Mesendoderm (in vitro differentiated cells): ENCODE data around the gene COL5A2.

Source experiments
- DNase-seq: peaks from one replicate; pipeline ENCODE4 v3.0.0; 2013
- H2AK5ac ChIP-seq: 2 replicates; pipeline ENCODE4 v1.6.1; 2013; ENCODE audit warnings: low read length, inconsistent platforms
- H2BK120ac ChIP-seq: 2 replicates; pipeline ENCODE4 v1.6.1; 2013; ENCODE audit warnings: low read depth, mild to moderate bottlenecking, low read length, moderate library complexity, mixed read lengths
- H2BK15ac ChIP-seq: replicated peaks from 2 replicates; pipeline ENCODE4 v1.6.1; 2013; ENCODE audit warnings: low read depth, mild to moderate bottlenecking, moderate library complexity
- H2BK5ac ChIP-seq: 2 replicates; pipeline ENCODE4 v1.6.1; 2013; ENCODE audit warnings: low read length, inconsistent platforms
- H3K18ac ChIP-seq: 2 replicates; pipeline ENCODE4 v1.6.1; 2013; ENCODE audit warnings: mild to moderate bottlenecking, low read length, mixed read lengths
- H3K23ac ChIP-seq: one replicate; pipeline ENCODE4 v1.6.1; 2013; ENCODE audit warnings: low read length
- H3K27ac ChIP-seq: 2 replicates; pipeline ENCODE4 v1.5.1; 2013; ENCODE audit warnings: low read depth, mild to moderate bottlenecking, inconsistent platforms, low read length, moderate library complexity
- H3K27me3 ChIP-seq: 2 replicates; pipeline ENCODE4 v1.6.1; 2013; ENCODE audit warnings: low read length, control low read depth, mild to moderate bottlenecking, inconsistent platforms; ENCODE audit not compliant: insufficient read depth, poor library complexity
- H3K36me3 ChIP-seq: 2 replicates; pipeline ENCODE4 v1.6.1; 2013; ENCODE audit warnings: low read length, inconsistent platforms; ENCODE audit not compliant: control insufficient read depth, insufficient read depth
- H3K4ac ChIP-seq: one replicate; pipeline ENCODE4 v1.6.1; 2013; ENCODE audit warnings: low read depth, mild to moderate bottlenecking, low read length, moderate library complexity
- H3K4me1 ChIP-seq: 2 replicates; pipeline ENCODE4 v1.6.1; 2013; ENCODE audit warnings: low read depth, low read length, inconsistent platforms; ENCODE audit not compliant: control insufficient read depth
- H3K4me2 ChIP-seq: 2 replicates; pipeline ENCODE4 v1.6.1; 2013; ENCODE audit warnings: low read length
- H3K4me3 ChIP-seq: 2 replicates; pipeline ENCODE4 v1.5.1; 2013; ENCODE audit warnings: mild to moderate bottlenecking, low read length
- H3K56ac ChIP-seq: one replicate; pipeline ENCODE4 v1.6.1; 2013; ENCODE audit warnings: low read length
- H3K79me1 ChIP-seq: 2 replicates; pipeline ENCODE4 v1.6.1; 2013; ENCODE audit warnings: low read length, inconsistent platforms
- H3K79me2 ChIP-seq: 2 replicates; pipeline ENCODE4 v1.6.1; 2013; ENCODE audit warnings: mild to moderate bottlenecking, low read length; ENCODE audit not compliant: control insufficient read depth, insufficient read depth
- H3K9ac ChIP-seq: 2 replicates; pipeline ENCODE4 v1.6.1; 2013; ENCODE audit warnings: low read length, inconsistent platforms
- H4K5ac ChIP-seq: one replicate; pipeline ENCODE4 v1.6.1; 2013; ENCODE audit warnings: low read length
- H4K8ac ChIP-seq: one replicate; pipeline ENCODE4 v1.6.1; 2013; ENCODE audit warnings: low read depth, mild to moderate bottlenecking, control low read depth, low read length, moderate library complexity
- WGBS: extraction: QIAGEN DNeasy Blood & Tissue Kit; methylation state at CpG from one replicate; pipeline ENCODE4 v1.1.7; 2013; ENCODE audit warnings: low lambda C conversion rate, missing lambda C conversion rate; ENCODE audit not compliant: insufficient coverage; ENCODE audit errors: extremely low coverage; 5-methylcytosine and 5-hydroxymethylcytosine counted together

Gene COL5A2

GRCh38 chr2:189047171-189047888 is 132.2 kb downstream of the COL5A2 start:
- H3K9ac ChIP-seq = no peak overlapping the region
- H4K8ac ChIP-seq = no peak overlapping the region
- H3K27me3 ChIP-seq = no peaks in the 10 kb centered on the region
- no peak for DNase-seq
- no peak overlapping the region for H4K5ac ChIP-seq
- H2BK120ac ChIP-seq = no peak overlapping the region
- H3K79me1 ChIP-seq = no peaks in the 10 kb centered on the region
- H3K4me3 ChIP-seq = no peak overlapping the region
- peaks cover 11% of the 10 kb centered on the region for H3K36me3 ChIP-seq
- H2BK15ac ChIP-seq = no peak overlapping the region
- no peak overlapping the region for H3K18ac ChIP-seq
- no peak overlapping the region for H2BK5ac ChIP-seq
- no peak overlapping the region for H3K56ac ChIP-seq
- no peak overlapping the region for H3K27ac ChIP-seq
- no CpG with 5 or more reads among the region's 4 CpGs for WGBS
- H2AK5ac ChIP-seq = no peak overlapping the region
- H3K4me1 ChIP-seq = no peaks in the 10 kb centered on the region
- no peak overlapping the region for H3K4ac ChIP-seq
- H3K79me2 ChIP-seq = no peaks in the 10 kb centered on the region
- H3K4me2 ChIP-seq = no peak overlapping the region
- no peak overlapping the region for H3K23ac ChIP-seq

DNA sequence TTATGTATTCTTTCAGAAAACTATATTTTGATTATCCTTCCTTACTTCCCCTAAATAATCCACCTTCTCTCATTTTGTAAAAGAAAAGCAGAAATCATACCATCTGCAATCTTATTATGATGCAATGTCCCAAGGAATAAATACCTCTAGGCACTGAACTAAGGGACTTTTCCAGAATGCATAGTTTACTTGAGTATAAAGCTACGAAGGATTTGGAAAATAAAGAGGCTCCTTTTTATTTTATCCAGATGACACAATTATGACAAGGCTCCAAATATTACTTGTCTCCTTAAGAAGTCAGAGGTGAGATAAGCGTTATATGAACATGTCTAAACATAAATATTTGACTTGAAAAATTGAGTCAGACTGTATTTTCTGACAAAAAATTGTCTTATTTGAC is 133.2 kb downstream of the COL5A2 start:
- no peak overlapping the region for H3K9ac ChIP-seq
- H3K36me3 ChIP-seq = peaks cover 12% of the 10 kb centered on the region
- no CpG with 5 or more reads among the region's 2 CpGs for WGBS
- no peak overlapping the region for H3K27ac ChIP-seq
- no peaks in the 10 kb centered on the region for H3K79me2 ChIP-seq
- no peak overlapping the region for H3K23ac ChIP-seq
- no peak overlapping the region for H2BK15ac ChIP-seq
- H3K4me2 ChIP-seq = no peak overlapping the region
- no peak overlapping the region for H4K8ac ChIP-seq
- no peak overlapping the region for H2AK5ac ChIP-seq
- no peak overlapping the region for H2BK5ac ChIP-seq
- H3K4me3 ChIP-seq = no peak overlapping the region
- DNase-seq = no peak
- no peak overlapping the region for H3K18ac ChIP-seq
- no peaks in the 10 kb centered on the region for H3K4me1 ChIP-seq
- H3K56ac ChIP-seq = no peak overlapping the region
- H2BK120ac ChIP-seq = no peak overlapping the region
- H3K4ac ChIP-seq = no peak overlapping the region
- no peak overlapping the region for H4K5ac ChIP-seq
- H3K79me1 ChIP-seq = no peaks in the 10 kb centered on the region
- H3K27me3 ChIP-seq = no peaks in the 10 kb centered on the region

- Histone ChIP-seq H3K4me3 (no peak overlapping the region), H3K79me1 (no peaks in the 10 kb centered on the region), H3K4me1 (no peaks in the 10 kb centered on the region), H3K79me2 (no peaks in the 10 kb centered on the region), H3K56ac (no peak overlapping the region), H3K23ac (no peak overlapping the region), H3K9ac (no peak overlapping the region), H3K4ac (no peak overlapping the region), H3K27me3 (no peaks in the 10 kb centered on the region), H3K27ac (no peak overlapping the region), H3K4me2 (no peak overlapping the region), H2BK5ac (no peak overlapping the region), H2BK15ac (no peak overlapping the region), H3K36me3 (peaks cover 11% of the 10 kb centered on the region), H4K8ac (no peak overlapping the region), H2BK120ac (no peak overlapping the region), H4K5ac (no peak overlapping the region), H3K18ac (no peak overlapping the region), H2AK5ac (no peak overlapping the region)
- no CpG with 5 or more reads among the region's 3 CpGs for WGBS
- DNase-seq = no peak
Observed at GRCh38 chr2:189045836-189046235, 133.7 kb downstream of the COL5A2 start.

- no peak overlapping the region for H4K8ac ChIP-seq
- peaks cover 8% of the 10 kb centered on the region for H3K36me3 ChIP-seq
- H2AK5ac ChIP-seq = no peak overlapping the region
- no peaks in the 10 kb centered on the region for H3K4me1 ChIP-seq
- H2BK5ac ChIP-seq = no peak overlapping the region
- no peak for DNase-seq
- H2BK120ac ChIP-seq = no peak overlapping the region
- no peak overlapping the region for H3K4ac ChIP-seq
- no peak overlapping the region for H3K18ac ChIP-seq
- H3K56ac ChIP-seq = no peak overlapping the region
- H3K4me2 ChIP-seq = no peak overlapping the region
- H3K79me1 ChIP-seq = no peaks in the 10 kb centered on the region
- H3K27ac ChIP-seq = no peak overlapping the region
- no peak overlapping the region for H2BK15ac ChIP-seq
- no CpG with 5 or more reads among the region's 1 CpG for WGBS
- no peak overlapping the region for H3K4me3 ChIP-seq
- no peak overlapping the region for H3K23ac ChIP-seq
- H3K27me3 ChIP-seq = no peaks in the 10 kb centered on the region
- no peaks in the 10 kb centered on the region for H3K79me2 ChIP-seq
- no peak overlapping the region for H4K5ac ChIP-seq
- H3K9ac ChIP-seq = no peak overlapping the region
Observed at GRCh38 chr2:189037518-189037917, 142.0 kb downstream of the COL5A2 start.

DNA sequence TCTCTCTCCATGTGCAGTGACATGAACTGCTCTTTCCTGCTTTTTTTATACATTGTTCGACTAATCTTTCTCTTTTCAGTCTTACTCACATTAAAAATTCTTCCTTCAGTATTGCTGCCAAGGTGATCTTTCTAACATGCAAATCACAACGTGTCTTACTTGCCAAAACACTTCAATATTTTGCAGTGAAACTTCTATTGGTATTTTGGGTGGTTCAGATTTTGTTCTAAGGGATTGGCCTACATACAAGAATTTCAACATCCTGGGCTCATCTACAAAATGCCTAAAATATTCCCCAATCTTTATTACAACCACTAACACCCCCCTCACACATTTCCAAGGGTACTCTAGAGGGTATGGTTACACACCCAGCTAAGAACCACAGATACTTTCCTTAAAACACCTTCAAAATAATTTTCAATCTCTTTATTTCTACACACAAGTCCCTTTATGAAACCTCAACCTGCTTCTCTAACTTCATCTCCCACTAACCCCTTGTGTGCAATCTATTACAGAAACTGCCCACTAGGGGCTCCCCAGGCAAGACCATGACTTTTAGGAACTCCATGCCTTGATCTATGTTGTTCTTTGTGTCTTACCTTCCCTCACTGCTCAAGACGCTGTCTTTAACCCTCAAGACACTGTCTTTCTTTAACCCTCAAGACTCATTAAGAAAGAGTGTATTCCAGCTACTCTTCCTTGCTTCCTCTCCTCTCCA is 154.5 kb downstream of the COL5A2 start:
- no peaks in the 10 kb centered on the region for H3K4me1 ChIP-seq
- H2BK15ac ChIP-seq = no peak overlapping the region

More for the DNA sequence above, 154.5 kb downstream of the COL5A2 start:
- DNase-seq = peak; percentile 78
- Histone ChIP-seq H3K36me3 (no peaks in the 10 kb centered on the region), H3K18ac (no peak overlapping the region), H3K23ac (no peak overlapping the region), H3K4me3 (no peak overlapping the region), H3K79me2 (no peaks in the 10 kb centered on the region), H3K56ac (no peak overlapping the region), H2BK120ac (no peak overlapping the region), H4K8ac (no peak overlapping the region), H3K9ac (no peak overlapping the region), H3K27me3 (no peaks in the 10 kb centered on the region), H3K27ac (no peak overlapping the region), H3K79me1 (no peaks in the 10 kb centered on the region), H3K4me2 (no peak overlapping the region), H4K5ac (no peak overlapping the region), H3K4ac (no peak overlapping the region), H2BK5ac (no peak overlapping the region), H2AK5ac (no peak overlapping the region)
- WGBS = no CpG with 5 or more reads among the region's 3 CpGs
